Muscle layer of colon (tissue), 2 donors: ENCODE data around the gene OR5AR1.

ENCODE experiments used
- H3K27ac ChIP-seq: one replicate; pipeline ENCODE4 v1.7.0; 2013; ENCODE audit warnings: low read depth, mild to moderate bottlenecking, low read length, moderate library complexity
- H3K27me3 ChIP-seq, 2 donors: one replicate each; pipeline ENCODE4 v1.7.0; 2013; ENCODE audit warnings: low read length in 2 of 2, mild to moderate bottlenecking in 2 of 2; ENCODE audit not compliant: insufficient read depth in 2 of 2, control insufficient read depth in 1 of 2
- H3K36me3 ChIP-seq: one replicate; pipeline ENCODE4 v1.7.0; 2013; ENCODE audit warnings: mild to moderate bottlenecking, low read length; ENCODE audit not compliant: insufficient read depth
- H3K4me1 ChIP-seq: one replicate; pipeline ENCODE4 v1.7.0; 2013; ENCODE audit warnings: mild to moderate bottlenecking, low read length; ENCODE audit not compliant: insufficient read depth
- H3K4me3 ChIP-seq, 2 donors: one replicate each; pipeline ENCODE4 v1.7.0; 2013; ENCODE audit warnings: low read length in 2 of 2, low read depth in 1 of 2, mild to moderate bottlenecking in 1 of 2, moderate library complexity in 1 of 2
- H3K9ac ChIP-seq: one replicate; pipeline ENCODE4 v1.7.0; 2013; ENCODE audit warnings: low read length
- H3K9me3 ChIP-seq: one replicate; pipeline ENCODE4 v1.7.0; 2013; ENCODE audit warnings: mild to moderate bottlenecking, low read length
- donor health status: abdominal sarcoma.
- donor health status: Adenocarcinoma of cecum.

The OR5AR1 gene

DNA sequence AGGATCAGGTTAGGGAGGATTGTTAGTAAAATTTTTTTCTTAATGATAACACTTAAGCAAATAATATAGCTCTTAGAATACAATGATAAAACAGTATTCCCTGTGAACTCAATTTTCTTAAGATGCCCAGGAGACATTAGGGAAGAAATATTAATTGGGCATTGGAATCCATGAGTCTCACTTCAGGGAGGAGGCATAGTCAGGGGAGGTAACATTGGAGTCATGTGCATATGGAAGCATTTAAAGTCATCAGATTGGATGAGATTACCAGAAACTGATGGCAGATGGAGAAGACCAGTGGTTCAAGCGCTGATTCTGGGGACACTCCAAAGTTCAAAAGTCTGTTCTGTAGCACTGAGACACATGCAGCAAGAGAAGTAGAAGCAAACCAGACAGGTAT lies 35.3 kb downstream of the OR5AR1 start, which contains the start of gene OR9G1:
TSS of gene OR9G1 (plus strand) at position 301 of the 400 bp plus-strand sequence. CDS start 1,293 bp downstream, outside the sequence.
- Histone ChIP-seq H3K36me3 (no peaks in the 10 kb centered on the region), H3K27ac (no peak within 1 kb of the TSS), H3K27me3 (no peaks in the 10 kb centered on the region), H3K4me3 (no peak within 1 kb of the TSS), H3K4me1 (no peaks in the 10 kb centered on the region), H3K9ac (no peak within 1 kb of the TSS), H3K9me3 (no peaks in the 10 kb centered on the region)

DNA sequence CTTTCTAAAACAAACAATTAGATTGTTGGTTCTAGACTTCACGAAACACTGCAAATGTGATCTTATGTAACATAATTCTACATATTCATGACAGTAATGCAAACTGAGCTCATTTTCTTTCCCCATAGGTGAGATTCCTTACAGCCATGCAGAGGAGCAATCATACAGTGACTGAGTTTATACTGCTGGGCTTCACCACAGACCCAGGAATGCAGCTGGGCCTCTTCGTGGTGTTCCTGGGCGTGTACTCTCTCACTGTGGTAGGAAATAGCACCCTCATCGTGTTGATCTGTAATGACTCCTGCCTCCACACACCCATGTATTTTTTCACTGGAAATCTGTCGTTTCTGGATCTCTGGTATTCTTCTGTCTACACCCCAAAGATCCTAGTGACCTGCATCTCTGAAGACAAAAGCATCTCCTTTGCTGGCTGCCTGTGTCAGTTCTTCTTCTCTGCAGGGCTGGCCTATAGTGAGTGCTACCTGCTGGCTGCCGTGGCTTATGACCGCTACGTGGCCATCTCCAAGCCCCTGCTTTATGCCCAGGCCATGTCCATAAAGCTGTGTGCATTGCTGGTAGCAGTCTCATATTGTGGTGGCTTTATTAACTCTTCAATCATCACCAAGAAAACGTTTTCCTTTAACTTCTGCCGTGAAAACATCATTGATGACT lies 36.9 kb downstream of the OR5AR1 start:
- H3K9ac ChIP-seq = no peak overlapping the region
- H3K36me3 ChIP-seq = no peaks in the 10 kb centered on the region
- no peak overlapping the region for H3K4me3 ChIP-seq
- H3K27me3 ChIP-seq = no peaks in the 10 kb centered on the region
- H3K9me3 ChIP-seq = no peaks in the 10 kb centered on the region
- no peaks in the 10 kb centered on the region for H3K4me1 ChIP-seq
- no peak overlapping the region for H3K27ac ChIP-seq

DNA sequence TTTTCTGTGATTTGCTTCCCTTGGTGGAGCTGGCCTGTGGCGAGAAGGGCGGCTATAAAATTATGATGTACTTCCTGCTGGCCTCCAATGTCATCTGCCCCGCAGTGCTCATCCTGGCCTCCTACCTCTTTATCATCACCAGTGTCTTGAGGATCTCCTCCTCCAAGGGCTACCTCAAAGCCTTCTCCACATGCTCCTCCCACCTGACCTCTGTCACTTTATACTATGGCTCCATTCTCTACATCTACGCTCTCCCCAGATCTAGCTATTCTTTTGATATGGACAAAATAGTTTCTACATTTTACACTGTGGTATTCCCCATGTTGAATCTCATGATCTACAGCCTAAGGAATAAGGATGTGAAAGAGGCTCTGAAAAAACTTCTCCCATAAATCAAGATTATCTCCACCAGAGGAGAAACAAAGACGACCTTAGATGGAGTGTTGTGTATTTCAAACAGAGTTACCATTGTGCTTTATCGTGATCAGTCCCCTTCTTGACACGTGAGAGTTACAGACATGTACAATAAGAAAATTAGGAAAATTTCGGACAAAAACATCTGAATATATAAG lies 37.5 kb downstream of the OR5AR1 start:
- Histone ChIP-seq H3K9ac (no peak overlapping the region), H3K4me1 (no peaks in the 10 kb centered on the region), H3K9me3 (no peaks in the 10 kb centered on the region), H3K36me3 (no peaks in the 10 kb centered on the region), H3K4me3 (no peak overlapping the region), H3K27ac (no peak overlapping the region), H3K27me3 (no peaks in the 10 kb centered on the region)

DNA sequence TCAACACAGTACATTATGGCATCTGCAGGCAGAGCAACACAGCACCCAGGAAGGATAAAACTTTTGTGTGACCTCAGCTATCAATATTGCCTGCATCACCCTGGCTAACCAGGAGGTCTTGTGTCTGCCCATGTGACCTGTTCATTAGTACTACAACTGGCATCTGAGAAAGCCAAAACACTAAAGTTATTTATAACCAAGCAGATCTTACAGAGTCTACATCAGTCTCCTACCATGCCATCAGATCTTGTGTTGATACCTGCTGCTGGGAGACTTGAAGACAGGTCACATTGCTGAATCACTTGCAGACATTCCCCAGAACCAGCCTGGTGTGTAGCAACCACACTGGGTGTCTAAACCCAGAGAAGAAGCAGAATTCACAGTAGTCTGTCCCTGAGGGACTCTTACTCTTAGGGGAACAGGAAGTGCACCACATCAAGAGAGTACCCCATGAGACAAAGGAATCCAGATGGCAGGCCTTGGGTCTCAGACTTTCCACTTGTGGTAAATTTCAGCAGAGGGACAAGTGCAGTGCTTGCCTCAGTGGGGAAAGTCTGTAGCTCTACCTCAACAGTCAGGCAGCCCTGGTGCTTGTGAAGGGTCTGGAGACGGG lies 42.4 kb downstream of the OR5AR1 start:
- Histone ChIP-seq H3K36me3 (no peaks in the 10 kb centered on the region), H3K4me3 (no peak overlapping the region), H3K4me1 (no peaks in the 10 kb centered on the region), H3K27ac (no peak overlapping the region), H3K27me3 (no peaks in the 10 kb centered on the region), H3K9ac (no peak overlapping the region), H3K9me3 (no peaks in the 10 kb centered on the region)

DNA sequence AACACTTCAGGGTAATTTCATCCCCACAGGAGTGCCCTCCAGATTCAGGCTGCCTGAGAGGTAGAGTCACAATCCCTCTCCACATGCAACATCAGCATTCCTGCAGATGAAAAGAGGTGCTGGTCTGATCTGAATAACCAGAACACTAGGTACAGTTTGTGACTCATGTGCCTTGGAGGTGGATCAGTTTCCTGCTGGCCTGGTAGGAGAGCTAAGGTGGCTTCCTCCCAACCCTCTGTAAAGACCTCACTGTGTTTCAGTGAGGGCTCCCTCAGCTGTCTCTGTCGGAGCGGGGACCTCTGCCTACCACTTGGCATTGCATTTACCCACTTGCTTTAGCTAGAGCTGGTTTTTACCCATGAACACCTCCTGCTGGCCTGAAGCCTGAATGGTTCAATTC lies 43.0 kb downstream of the OR5AR1 start:
- Histone ChIP-seq H3K4me1 (no peaks in the 10 kb centered on the region), H3K9ac (no peak overlapping the region), H3K9me3 (no peaks in the 10 kb centered on the region), H3K27ac (no peak overlapping the region), H3K4me3 (no peak overlapping the region), H3K27me3 (no peaks in the 10 kb centered on the region), H3K36me3 (no peaks in the 10 kb centered on the region)

DNA sequence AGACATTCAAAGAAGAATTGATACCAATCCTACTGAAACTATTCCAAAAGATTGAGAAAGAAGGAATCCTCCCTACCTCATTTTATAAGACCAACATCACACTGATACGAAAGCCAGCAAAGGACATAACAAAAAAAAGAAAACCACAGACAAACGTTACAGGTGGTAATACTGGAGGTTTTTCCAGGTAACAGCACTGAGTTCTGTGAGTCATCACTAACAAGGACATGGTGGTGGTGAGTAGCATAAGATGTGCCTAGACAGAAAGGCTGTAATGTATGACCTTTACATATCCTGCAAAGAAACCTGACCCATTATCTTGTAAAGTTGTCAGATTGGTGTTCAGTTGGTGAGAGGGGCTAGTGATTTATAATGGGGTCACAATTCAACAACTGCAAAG lies 50.7 kb downstream of the OR5AR1 start:
- no peaks in the 10 kb centered on the region for H3K36me3 ChIP-seq
- H3K9me3 ChIP-seq = no peaks in the 10 kb centered on the region
- H3K9ac ChIP-seq = no peak overlapping the region

More for the DNA sequence above, 50.7 kb downstream of the OR5AR1 start:
- no peaks in the 10 kb centered on the region for H3K4me1 ChIP-seq
- H3K27ac ChIP-seq = no peak overlapping the region
- H3K4me3 ChIP-seq = no peak overlapping the region
- H3K27me3 ChIP-seq = no peaks in the 10 kb centered on the region
